Esophagus muscularis mucosa (tissue), 4 donors: ENCODE results near the gene HIVEP1. TPM values are rescaled to one million over a fixed set of nuclear protein-coding genes. Genes with fewer than 3 reads are reported as not detected.

Experiments
- DNase-seq: peaks from one replicate; pipeline ENCODE4 v3.0.0-alpha.2; 2017; ENCODE audit errors: extremely low spot score
- H3K27ac ChIP-seq, 4 donors: fragments of 200-600 bp; sonication (generic); replicated peaks in 1 of 4; 1 replicate in 3 of 4; 2 replicates in 1 of 4; pipeline ENCODE4 v1.5.1; 2016 to 2019; ENCODE audit warnings: mild to moderate bottlenecking in 1 of 4
- H3K27me3 ChIP-seq, 4 donors: fragments of 200-600 bp; sonication (generic); one replicate each; pipeline versions ENCODE4 v1.5.1 to v1.6.0; 2016 to 2019
- H3K36me3 ChIP-seq, 4 donors: fragments of 200-600 bp; sonication (generic); one replicate each; pipeline ENCODE4 v1.5.1; 2016 to 2019
- H3K4me1 ChIP-seq, 4 donors: fragments of 200-600 bp; sonication (generic); one replicate each; pipeline ENCODE4 v1.5.1; 2016 to 2019
- H3K4me3 ChIP-seq, 4 donors: fragments of 200-600 bp; sonication (generic); 1 replicate in 2 of 4; 2 replicates in 2 of 4; pipeline ENCODE4 v1.5.1; 2016 to 2019; ENCODE audit warnings: mild to moderate bottlenecking in 4 of 4, moderate library complexity in 1 of 4
- H3K9me3 ChIP-seq, 4 donors: fragments of 200-600 bp; sonication (generic); 1 replicate in 3 of 4; 2 replicates in 1 of 4; pipeline ENCODE4 v1.5.1; 2016 to 2019
- EP300 ChIP-seq: sonication (generic); formaldehyde crosslinking; IDR thresholded peaks from one replicate; pipeline ENCODE4 v1.6.1; 2017; ENCODE audit warnings: antibody characterized with exemption
- POLR2A ChIP-seq: fragments of 450-650 bp; IDR thresholded peaks from one replicate; pipeline ENCODE4 v1.6.1; 2017; ENCODE audit warnings: antibody characterized with exemption, moderate library complexity, mild to moderate bottlenecking, low read depth
- POLR2AphosphoS5 ChIP-seq, 2 donors: sonication (generic); formaldehyde crosslinking; IDR thresholded peaks; one replicate each; pipeline ENCODE4 v1.6.1; 2017; ENCODE audit warnings: antibody characterized with exemption in 2 of 2
- WGBS: methylation state at CpG from one replicate; pipeline ENCODE4 v1.1.5; 2018; 5-methylcytosine and 5-hydroxymethylcytosine counted together
- intact Hi-C: fragments of 100-400 bp; cut with DNase I; formaldehyde crosslinking; loops from one replicate; pipeline ENCODE4 v1.15.1; 2023
- total RNA-seq, 4 donors: library from RNA; depleted of rRNA; stranded (reverse); fragments of >200 nt; gene quantifications; one replicate each; pipeline versions ENCODE4 v1.1.0 to v1.2.1, GENCODE V29; 2016
- TF ChIP-seq, protein P1 (sequence below), 3 experiments: fragments of 200-600 bp in 2 of 3; fragments of 450-650 bp in 1 of 3; sonication (generic) in 2 of 3; IDR thresholded peaks; one replicate each; pipeline ENCODE4 v1.5.1; 2017 to 2019; ENCODE audit warnings: antibody characterized with exemption in 3 of 3, mild to moderate bottlenecking in 2 of 3, moderate library complexity in 1 of 3

Gene HIVEP1
- total RNA-seq, 4 donors from 2014 or later: 16.2 to 28.3 (median 25.1) TPM

GRCh38 chr6:11968241-11968806 is 43.8 kb upstream of the HIVEP1 start:
- no peaks in the 10 kb centered on the region for H3K36me3 ChIP-seq
- peak overlapping the region in 1 of 4 donors; percentile 40 for H3K27ac ChIP-seq
- intact Hi-C loops: no loop called here
- H3K9me3 ChIP-seq: no peaks in the 10 kb centered on the region
- H3K4me3 ChIP-seq: no peak overlapping the region
- 83% methylated on average over 3 of the region's 3 CpGs for WGBS
- H3K27me3 ChIP-seq: no peaks in the 10 kb centered on the region
- DNase-seq: no peak
- peaks cover 3 to 18% (median 14%) of the 10 kb centered on the region in 4 donors for H3K4me1 ChIP-seq
- TF ChIP-seq EP300 (no peak), POLR2AphosphoS5 (IDR thresholded peaks at IDR 0.05) (no peak), POLR2A (no peak)
- TF ChIP-seq, protein P1, sequence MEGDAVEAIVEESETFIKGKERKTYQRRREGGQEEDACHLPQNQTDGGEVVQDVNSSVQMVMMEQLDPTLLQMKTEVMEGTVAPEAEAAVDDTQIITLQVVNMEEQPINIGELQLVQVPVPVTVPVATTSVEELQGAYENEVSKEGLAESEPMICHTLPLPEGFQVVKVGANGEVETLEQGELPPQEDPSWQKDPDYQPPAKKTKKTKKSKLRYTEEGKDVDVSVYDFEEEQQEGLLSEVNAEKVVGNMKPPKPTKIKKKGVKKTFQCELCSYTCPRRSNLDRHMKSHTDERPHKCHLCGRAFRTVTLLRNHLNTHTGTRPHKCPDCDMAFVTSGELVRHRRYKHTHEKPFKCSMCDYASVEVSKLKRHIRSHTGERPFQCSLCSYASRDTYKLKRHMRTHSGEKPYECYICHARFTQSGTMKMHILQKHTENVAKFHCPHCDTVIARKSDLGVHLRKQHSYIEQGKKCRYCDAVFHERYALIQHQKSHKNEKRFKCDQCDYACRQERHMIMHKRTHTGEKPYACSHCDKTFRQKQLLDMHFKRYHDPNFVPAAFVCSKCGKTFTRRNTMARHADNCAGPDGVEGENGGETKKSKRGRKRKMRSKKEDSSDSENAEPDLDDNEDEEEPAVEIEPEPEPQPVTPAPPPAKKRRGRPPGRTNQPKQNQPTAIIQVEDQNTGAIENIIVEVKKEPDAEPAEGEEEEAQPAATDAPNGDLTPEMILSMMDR (IDR thresholded peaks at IDR 0.05): no peak

DNA sequence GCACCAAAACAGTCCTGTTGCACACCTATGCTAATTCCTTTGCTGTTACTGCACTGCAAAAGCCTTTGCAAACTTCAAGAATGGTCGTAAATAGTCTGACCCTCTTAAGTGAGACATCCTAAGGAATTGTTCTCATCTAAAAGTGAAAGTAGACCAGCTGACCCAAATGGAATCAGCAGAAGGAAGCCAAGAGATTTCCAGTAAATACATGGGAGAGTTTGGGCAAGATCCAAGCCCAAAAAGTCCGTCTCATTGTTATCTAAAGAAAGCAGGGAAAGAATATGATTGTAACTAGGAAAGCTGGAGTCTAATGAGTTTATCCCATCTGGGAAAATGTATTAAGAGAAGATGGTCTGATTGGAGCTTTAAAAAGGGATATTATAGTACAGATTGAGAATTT is 43.0 kb upstream of the HIVEP1 start:
- H3K36me3 ChIP-seq: no peaks in the 10 kb centered on the region
- no peaks in the 10 kb centered on the region for H3K9me3 ChIP-seq
- H3K4me3 ChIP-seq: peak overlapping the region; percentile 3 to 28 (median 26)
- H3K27me3 ChIP-seq: no peaks in the 10 kb centered on the region
- intact Hi-C loops: no loop called here
- peak overlapping the region; percentile 15 to 40 (median 34) for H3K27ac ChIP-seq
- TF ChIP-seq POLR2A (no peak), POLR2AphosphoS5 (IDR thresholded peaks at IDR 0.05) (peak in 1 of 2 donors; percentile 6)
- H3K4me1 ChIP-seq: peaks cover 7 to 21% (median 18%) of the 10 kb centered on the region in 4 donors
- no peak for DNase-seq
- WGBS: 10% methylated on average over 2 of the region's 2 CpGs

GRCh38 chr6:11970114-11970513 is 42.0 kb upstream of the HIVEP1 start:
- intact Hi-C loops: no loop called here
- DNase-seq: no peak
- Histone ChIP-seq H3K4me1 (peaks cover 10 to 25% (median 19%) of the 10 kb centered on the region in 4 donors), H3K9me3 (no peaks in the 10 kb centered on the region), H3K27me3 (no peaks in the 10 kb centered on the region), H3K36me3 (no peaks in the 10 kb centered on the region), H3K27ac (no peak overlapping the region), H3K4me3 (no peak overlapping the region)
- 88% methylated on average over 3 of the region's 3 CpGs for WGBS
- TF ChIP-seq EP300 (no peak), POLR2AphosphoS5 (IDR thresholded peaks at IDR 0.05) (no peak), POLR2A (no peak)
- TF ChIP-seq, protein P1 (IDR thresholded peaks at IDR 0.05): no peak

GRCh38 chr6:11971154-11971553 is 41.0 kb upstream of the HIVEP1 start:
- Histone ChIP-seq H3K27ac (no peak overlapping the region), H3K9me3 (no peaks in the 10 kb centered on the region)
- whole genome bisulfite sequencing: 44% methylated on average over 2 of the region's 2 CpGs

DNA sequence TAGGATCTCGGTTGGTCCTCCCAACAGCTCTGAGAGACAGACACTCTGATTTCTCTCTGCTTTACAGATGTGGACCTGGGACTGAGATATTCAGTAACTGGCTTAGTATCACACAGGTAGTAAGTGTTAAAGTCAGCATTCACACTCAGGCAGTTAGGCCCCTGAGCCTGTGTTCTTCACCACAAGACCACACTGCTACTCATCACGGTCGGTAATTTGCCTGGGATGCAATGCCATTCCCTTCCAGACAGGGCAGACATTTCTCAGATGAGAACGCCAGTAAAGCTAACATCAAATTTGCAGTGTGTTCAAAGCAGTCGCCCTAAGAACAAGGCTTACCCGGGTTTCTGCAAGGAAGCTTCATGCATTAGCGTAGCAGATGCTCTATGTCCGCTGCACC is 39.8 kb upstream of the HIVEP1 start:
- Histone ChIP-seq H3K36me3 (no peaks in the 10 kb centered on the region), H3K27ac (no peak overlapping the region), H3K9me3 (no peaks in the 10 kb centered on the region), H3K27me3 (no peaks in the 10 kb centered on the region), H3K4me1 (peaks cover 10 to 25% (median 19%) of the 10 kb centered on the region in 4 donors), H3K4me3 (no peak overlapping the region)
- no peak for TF ChIP-seq EP300
- TF ChIP-seq, protein P1 (IDR thresholded peaks at IDR 0.05): no peak
- no peak for TF ChIP-seq POLR2AphosphoS5 (IDR thresholded peaks at IDR 0.05)
- no peak for TF ChIP-seq POLR2A
- WGBS: 97% methylated on average over 8 of the region's 8 CpGs
- DNase-seq: no peak
- intact Hi-C loops: no loop called here

More at GRCh38 chr6:11971154-11971553, 41.0 kb upstream of the HIVEP1 start:
- H3K27me3 ChIP-seq: no peaks in the 10 kb centered on the region
- no peak for DNase-seq
- peaks cover 10 to 25% (median 19%) of the 10 kb centered on the region in 4 donors for H3K4me1 ChIP-seq
- H3K36me3 ChIP-seq: no peaks in the 10 kb centered on the region
- TF ChIP-seq EP300: no peak
- TF ChIP-seq POLR2AphosphoS5 (IDR thresholded peaks at IDR 0.05): no peak
- TF ChIP-seq, protein P1 (IDR thresholded peaks at IDR 0.05): no peak
- no peak for TF ChIP-seq POLR2A
- H3K4me3 ChIP-seq: no peak overlapping the region
- intact Hi-C loops: no loop called here
